NCI-H82 (cell line): Measurements from ENCODE around the gene USP48.
A peak's percentile ranks its signal among the peaks of the same experiment; 100 is the strongest.
"Not testable (repeated sequence)": the region's sequence is repeated elsewhere in the genome, so short reads cannot be mapped to it uniquely, and the experiment has no call there.

Experiments
- DNase-seq: peaks from one replicate; lab custom pipeline; 2025; lab: John Stamatoyannopoulos, UW

Gene USP48

DNA sequence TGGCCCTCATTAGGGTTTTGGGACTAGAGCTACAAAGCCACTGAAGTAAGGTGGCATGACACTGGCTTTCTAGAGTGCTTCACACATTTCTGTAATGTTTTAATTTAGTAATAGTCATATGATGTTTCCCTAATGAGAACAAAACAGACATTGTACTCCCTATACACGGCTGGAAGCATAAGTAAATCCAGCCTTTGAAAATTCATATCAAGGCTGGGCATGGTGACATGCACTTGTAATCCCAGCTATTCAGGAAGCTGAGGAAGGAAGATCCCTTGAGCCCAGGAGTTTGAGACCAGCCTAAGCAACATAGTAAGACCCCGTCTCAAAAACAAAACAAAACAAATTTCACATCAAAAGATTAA, 7.4 kb downstream of the USP48 start:
- DNase-seq, result no peak

DNA sequence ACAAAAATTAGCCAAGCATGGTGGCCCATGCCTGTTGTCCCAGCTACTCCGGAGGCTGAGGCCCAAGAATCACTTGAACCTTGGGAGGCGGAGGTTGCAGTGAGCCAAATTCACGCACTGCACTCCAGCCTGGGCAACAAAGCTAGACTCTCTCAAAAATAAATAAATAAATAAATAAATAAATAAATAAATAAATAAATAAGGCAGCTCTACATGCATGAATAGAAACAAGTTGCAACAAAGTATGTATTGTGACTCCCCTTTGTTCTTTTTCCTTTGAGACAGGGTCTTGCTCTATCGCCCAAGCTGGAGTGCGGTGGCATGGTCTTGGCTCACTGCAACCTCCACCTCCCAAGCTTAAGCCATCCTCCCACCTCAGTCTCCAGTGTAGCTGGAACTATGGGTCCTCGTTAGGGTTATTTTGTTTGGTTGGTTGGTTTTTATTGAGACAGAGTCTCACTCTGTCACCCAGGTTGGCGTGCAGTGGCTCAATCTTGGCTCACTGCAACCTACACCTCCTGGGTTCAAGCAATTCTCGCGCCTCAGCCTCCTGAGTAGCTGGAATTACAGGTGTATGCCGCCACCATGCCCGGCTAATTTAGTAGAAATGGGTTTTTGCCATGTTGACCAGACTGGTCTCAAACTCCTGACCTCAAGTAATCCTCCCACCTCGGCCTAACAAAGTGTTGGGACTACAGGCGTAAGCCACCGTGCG, 8.0 kb downstream of the USP48 start:
- DNase-seq, result no peak

- no peak for DNase-seq
Observed at GRCh38 chr1:21773585-21773984, 9.4 kb downstream of the USP48 start.

DNA sequence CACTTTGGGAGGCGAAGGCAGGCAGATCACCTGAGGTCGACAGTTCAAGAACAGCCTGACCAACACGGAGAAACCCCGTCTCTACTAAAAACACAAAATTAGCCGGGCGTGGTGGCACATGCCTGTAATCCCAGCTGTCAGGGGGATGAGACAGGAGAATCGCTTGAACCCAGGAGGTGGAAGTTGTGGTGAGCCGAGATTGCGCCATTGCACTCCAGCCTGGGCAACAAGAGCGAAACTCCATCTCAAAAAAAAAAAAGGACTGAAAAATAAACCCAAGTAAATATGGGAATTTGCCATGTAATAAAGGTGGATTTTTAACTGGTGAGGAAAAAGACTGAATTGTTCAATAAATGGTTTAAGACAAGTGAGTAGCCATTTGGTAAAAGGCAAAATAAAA, 11.3 kb downstream of the USP48 start:
- DNase-seq, result not testable (repeated sequence)

DNA sequence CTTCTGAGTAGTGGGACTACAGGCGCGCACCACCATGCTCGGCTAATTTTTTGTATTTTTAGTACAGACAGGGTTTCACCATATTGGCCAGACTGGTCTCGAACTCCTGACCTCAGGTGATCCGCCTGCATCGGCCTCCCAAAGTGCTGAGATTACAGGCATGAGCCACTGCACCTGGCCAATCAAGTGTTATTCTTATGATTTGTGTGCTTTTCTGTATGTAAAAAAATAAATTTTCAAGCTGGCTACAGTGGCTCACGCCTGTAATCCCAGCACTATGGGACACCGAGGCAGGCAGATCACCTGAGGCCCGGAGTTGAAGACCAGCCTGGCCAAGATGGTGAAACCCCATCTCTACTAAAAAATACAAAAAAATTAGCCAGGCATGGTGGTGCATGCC, 12.3 kb downstream of the USP48 start:
- not testable (repeated sequence) for DNase-seq

DNA sequence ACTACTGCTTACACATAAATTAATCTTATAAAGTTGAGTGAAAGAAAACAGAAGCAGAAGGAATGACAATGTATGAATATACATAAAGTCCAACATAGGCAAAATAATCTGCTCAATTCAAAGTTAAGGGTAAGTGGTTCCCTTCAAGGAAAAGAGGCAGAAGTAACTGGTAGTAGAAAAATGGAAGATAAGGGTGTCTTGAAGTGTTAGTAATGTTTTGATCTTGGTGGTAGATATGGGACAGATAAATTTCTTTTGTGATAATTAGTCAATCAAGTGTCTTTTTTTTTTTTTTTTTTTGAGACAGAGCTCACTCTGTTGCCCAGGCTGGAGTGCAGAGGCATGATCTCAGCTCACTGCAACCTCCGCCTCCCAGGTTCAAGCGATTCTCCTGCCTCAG, 12.7 kb downstream of the USP48 start:
- DNase-seq, result no peak

DNA sequence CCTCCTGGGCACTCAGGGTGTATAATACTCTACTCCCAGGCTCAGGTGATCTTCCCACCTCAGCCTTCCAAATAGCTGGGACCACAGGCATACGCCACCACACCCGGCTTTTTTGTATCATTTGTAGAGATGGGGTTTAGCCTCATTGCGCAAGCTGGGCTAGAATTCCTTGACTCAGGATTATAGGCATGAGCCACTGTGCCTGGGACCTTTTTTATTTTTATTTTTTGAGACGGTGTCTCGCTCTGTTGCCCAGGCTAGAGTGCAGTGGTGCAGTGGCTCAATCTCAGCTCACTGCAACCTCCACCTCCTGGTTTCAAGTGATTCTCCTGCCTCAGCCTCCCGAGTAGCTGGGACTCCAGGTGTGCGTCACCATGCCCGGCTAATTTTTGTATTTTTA, 15.8 kb downstream of the USP48 start:
- DNase-seq, result not testable (repeated sequence)

GRCh38 chr1:21766210-21766609, 16.7 kb downstream of the USP48 start:
- no peak for DNase-seq

GRCh38 chr1:21764615-21765423, 18.1 kb downstream of the USP48 start:
- peak; percentile 33 for DNase-seq

- DNase-seq, result no peak
Observed at GRCh38 chr1:21763694-21764419, 19.1 kb downstream of the USP48 start.

GRCh38 chr1:21763236-21763635, 19.7 kb downstream of the USP48 start:
- peak; percentile 72 for DNase-seq

- no peak for DNase-seq
Observed at GRCh38 chr1:21762022-21762404, 20.9 kb downstream of the USP48 start.

DNA sequence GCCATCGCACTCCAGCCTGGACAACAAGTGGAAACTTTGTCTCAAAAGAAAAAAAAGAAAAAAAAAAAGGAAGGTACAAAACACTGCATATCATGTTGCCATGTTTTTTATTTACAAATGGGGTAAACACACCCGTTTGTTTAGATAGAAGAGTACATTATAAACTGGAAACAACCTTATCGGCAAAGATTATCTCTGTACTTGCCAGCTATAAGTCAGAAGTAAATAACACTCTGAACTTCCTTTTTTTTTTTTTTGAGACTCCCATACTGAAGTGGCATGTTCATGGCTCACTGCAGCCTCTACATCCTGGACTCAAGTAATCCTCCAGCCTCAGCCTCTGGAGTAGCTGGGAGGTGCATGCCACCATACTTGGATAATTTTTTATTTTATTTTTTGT, 21.9 kb downstream of the USP48 start:
- no peak for DNase-seq

GRCh38 chr1:21759818-21760217, 23.1 kb downstream of the USP48 start:
- no peak for DNase-seq

GRCh38 chr1:21759182-21759581, 23.8 kb downstream of the USP48 start:
- DNase-seq, result no peak

DNA sequence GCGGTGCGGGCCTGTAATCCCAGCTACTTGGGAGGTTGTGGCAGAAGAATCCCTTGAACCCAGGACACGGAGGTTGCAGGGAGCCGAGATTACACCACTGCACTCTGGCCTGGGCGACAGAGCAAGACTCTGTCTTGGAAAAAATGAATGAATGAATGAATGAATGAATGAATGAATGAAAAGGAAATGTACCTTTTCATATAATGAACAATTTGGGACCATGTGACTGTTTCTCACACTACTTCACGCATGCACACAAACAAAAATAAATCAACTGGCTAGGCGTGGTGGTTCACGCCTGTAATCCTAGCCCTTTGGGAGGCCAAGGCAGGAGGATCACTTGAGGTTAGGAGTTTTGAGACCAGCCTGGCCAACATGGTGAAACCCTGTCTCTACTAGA, 24.3 kb downstream of the USP48 start:
- DNase-seq, result no peak

DNA sequence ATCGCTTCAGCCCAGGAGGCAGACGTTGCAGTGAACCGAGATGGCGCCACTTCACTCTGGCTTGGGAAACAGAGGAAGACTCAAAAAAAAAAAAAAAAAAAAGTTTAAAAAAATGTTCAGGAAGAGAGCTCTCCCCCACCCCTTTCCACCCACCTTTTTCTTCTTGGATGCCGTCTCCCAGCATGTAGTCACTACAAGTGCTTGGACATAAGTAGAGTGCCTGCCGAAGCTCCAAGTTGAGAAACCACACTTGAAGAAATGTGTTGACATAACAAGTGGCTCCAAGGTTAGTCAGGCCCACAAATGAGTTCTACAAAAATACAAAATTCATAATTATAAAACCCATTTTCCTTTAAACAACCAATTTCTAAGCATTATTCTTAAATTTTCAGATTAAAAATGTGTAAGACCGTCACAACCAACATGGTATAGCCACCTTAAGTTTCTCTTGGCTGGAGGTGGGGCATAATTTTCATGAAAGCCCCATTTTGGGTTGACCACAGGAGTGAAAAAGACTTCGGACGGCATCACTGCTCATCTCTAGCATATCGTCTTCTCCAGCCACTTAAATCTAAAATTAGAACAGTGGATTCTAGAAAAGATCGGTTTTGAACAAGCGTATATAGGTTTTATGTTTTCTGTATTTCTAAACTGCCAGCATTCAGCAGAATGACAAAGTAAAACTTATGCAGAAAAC, 26.4 kb downstream of the USP48 start:
- DNase-seq, result no peak

GRCh38 chr1:21755067-21755466, 27.9 kb downstream of the USP48 start:
- no peak for DNase-seq

GRCh38 chr1:21754583-21754982, 28.4 kb downstream of the USP48 start:
- no peak for DNase-seq

DNA sequence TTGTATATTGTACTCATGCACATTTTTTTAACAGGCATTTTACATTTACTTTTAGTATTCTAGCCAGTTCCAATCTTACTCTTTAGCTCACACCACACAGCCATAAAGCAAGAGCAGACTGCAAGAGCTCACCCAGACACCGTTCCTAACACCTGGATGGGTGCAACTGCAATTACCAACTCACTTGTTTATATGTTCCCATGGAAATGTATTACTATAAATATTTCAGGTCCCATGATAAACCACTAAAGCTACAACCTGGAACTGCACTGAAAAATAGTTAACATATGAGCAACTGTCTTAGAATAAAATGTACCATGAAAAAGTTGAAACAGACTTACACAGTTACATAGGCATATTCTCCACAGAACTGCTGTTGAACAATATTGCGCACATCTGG, 30.8 kb downstream of the USP48 start:
- no peak for DNase-seq

GRCh38 chr1:21751281-21751680, 31.7 kb downstream of the USP48 start:
- DNase-seq, result no peak

DNA sequence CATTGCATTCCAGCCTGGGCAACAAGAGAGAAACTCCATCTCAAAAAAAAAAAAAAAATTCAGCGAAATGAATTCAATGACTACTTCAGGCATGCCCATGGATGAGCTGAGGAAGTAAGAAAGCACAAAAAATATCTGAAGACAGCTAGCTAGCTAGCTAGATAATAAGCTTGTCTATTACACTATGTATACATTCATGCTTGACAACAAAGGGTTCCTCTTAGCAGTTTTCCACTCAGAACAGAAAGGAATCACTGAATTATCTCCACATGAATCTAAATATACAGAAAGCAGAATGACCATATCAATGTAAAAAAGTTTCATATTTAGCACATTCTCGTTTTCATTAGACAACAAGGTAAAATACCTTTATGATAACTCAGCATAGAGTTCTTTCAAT, 32.1 kb downstream of the USP48 start:
- no peak for DNase-seq
